GM18508 (cell line): Measurements from ENCODE around the gene SETD1A.

Experiments
- ATAC-seq: cut with Tn5 transposase; IDR thresholded peaks from one replicate; pipeline ENCODE4 v1.9.1; 2021; ENCODE audit warnings: moderate number of reproducible peaks; ENCODE audit not compliant: insufficient read depth, unreplicated experiment

Gene SETD1A

GRCh38 chr16:30951750-30952149, 5.8 kb upstream of the SETD1A start:
- ATAC-seq: no peak

- ATAC-seq: no peak
Measured at GRCh38 chr16:30953111-30953510, 4.4 kb upstream of the SETD1A start.

- no peak for ATAC-seq
Measured at GRCh38 chr16:30953511-30954124, 3.9 kb upstream of the SETD1A start.

- ATAC-seq: no peak
Measured at GRCh38 chr16:30954993-30955392, 2.6 kb upstream of the SETD1A start.

- ATAC-seq: no peak
Measured at GRCh38 chr16:30956601-30957455, 726 bp upstream of the SETD1A start.

GRCh38 chr16:30958175-30959079, 873 bp downstream of the SETD1A start:
- ATAC-seq: no peak

- no peak for ATAC-seq
Measured at GRCh38 chr16:30961384-30961783, 3.8 kb downstream of the SETD1A start.

- ATAC-seq: no peak
Measured at GRCh38 chr16:30963925-30964511, 6.5 kb downstream of the SETD1A start.

- ATAC-seq: no peak
Measured at GRCh38 chr16:30964574-30965226, 7.1 kb downstream of the SETD1A start.

GRCh38 chr16:30965436-30965835, 7.9 kb downstream of the SETD1A start:
- ATAC-seq: no peak

GRCh38 chr16:30966033-30966619, 8.6 kb downstream of the SETD1A start:
- no peak for ATAC-seq

- no peak for ATAC-seq
Measured at GRCh38 chr16:30967795-30968194, 10.2 kb downstream of the SETD1A start.

- ATAC-seq: no peak
Measured at GRCh38 chr16:30969246-30969842, 11.8 kb downstream of the SETD1A start.

- ATAC-seq: no peak
Measured at GRCh38 chr16:30971298-30971697, 13.7 kb downstream of the SETD1A start.

GRCh38 chr16:30972872-30973271, 15.3 kb downstream of the SETD1A start:
- ATAC-seq: no peak

- ATAC-seq: no peak
Measured at GRCh38 chr16:30974348-30974747, 16.8 kb downstream of the SETD1A start.

- ATAC-seq: no peak
Measured at GRCh38 chr16:30976486-30976885, 18.9 kb downstream of the SETD1A start.

GRCh38 chr16:30977502-30977901, 19.9 kb downstream of the SETD1A start:
- ATAC-seq: no peak
